Endometrial microvascular endothelial cells (primary cell): ENCODE results near the gene UBE2L6. TPM values are rescaled to one million over a fixed set of nuclear protein-coding genes. Genes with fewer than 3 reads are reported as not detected.

ENCODE experiments used
- in situ Hi-C: cut with HindIII; loops from 2 replicates; pipeline ENCODE4 v1.10.0; 2017; ENCODE audit warnings: low sequenced_read_pairs, low pct_unique_long_range_greater_than_20kb; ENCODE audit errors: inconsistent ontology term
- total RNA-seq: library from RNA; depleted of rRNA; stranded (reverse); fragments of >200 nt; gene quantifications from one replicate; pipeline ENCODE4 v1.2.3, GENCODE V29; 2015; ENCODE audit errors: inconsistent ontology term

The UBE2L6 gene
- total RNA-seq, 1 donor from 2014 or later: 58.0 TPM

DNA sequence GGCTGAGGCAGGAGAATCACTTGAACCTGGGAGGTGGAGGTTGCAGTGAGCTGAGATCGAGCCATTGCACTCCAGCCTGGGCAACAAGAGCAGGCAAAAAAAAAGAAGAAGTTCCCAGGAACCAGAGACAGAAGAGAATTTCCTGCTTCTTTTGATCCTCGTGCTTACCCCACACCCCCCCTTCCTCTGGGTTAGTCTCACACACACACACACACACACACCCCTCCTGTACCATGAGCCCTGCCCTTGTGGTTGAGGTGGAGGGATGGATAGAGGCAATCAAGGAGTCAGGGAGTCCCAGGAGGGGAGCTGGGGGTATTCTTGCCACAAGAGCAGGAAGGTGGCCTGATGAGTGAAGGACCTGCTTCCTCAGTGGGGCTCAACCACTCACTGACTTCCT lies 4.1 kb upstream of the UBE2L6 start:
- in situ Hi-C loops: no loop called here

DNA sequence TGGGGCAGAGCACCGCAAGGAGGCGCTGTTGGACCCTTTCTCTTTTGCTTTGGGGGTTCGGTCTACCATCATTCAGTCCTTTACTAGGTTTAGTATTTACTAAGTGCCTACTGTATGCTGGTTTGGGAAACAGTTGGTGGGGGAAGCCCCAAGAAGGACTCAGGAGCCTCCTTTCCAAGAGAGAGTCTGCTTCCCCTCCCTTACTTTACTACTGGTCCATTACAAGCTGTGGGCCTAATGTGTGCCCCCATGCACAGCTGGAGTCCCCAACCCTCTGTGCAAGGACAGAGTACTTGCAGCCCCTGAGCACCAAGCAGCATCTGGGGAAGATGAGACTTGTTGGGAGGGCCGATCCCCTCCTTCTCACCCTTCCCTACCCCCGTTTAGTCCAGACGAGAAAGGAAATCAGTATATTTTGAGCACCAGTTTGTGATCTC lies 876 bp upstream of the UBE2L6 start:
- in situ Hi-C loops: no loop called here

DNA sequence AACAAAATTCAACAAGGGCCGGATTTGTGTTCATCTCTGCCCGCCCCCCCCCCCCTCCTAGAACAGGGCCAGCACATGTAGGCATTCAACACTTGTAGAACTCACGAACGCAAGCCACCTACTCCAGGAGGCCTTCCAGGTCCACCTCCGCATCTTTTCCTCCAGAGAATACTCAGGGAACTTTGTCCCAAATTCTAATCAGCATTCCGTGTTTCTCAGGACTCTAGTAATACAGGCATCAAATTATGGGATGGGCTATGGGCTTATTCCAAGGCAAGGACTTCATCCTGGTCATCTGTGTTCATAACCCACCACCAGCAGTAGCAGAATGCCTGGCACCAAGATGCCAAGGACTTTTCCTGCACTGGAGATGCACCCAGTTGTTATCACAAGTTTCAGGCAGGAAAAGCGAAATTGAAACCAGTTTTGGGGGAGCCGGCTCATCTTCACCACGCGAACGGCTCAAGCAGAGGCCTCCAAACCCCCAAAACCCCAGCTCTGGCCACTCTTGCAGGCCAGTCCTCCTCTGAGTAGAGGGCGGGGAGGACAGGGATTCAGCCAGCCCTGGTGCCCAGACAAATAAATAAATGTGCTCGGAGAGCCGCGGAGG lies 462 bp downstream of the UBE2L6 start:
- in situ Hi-C loops: no loop called here

DNA sequence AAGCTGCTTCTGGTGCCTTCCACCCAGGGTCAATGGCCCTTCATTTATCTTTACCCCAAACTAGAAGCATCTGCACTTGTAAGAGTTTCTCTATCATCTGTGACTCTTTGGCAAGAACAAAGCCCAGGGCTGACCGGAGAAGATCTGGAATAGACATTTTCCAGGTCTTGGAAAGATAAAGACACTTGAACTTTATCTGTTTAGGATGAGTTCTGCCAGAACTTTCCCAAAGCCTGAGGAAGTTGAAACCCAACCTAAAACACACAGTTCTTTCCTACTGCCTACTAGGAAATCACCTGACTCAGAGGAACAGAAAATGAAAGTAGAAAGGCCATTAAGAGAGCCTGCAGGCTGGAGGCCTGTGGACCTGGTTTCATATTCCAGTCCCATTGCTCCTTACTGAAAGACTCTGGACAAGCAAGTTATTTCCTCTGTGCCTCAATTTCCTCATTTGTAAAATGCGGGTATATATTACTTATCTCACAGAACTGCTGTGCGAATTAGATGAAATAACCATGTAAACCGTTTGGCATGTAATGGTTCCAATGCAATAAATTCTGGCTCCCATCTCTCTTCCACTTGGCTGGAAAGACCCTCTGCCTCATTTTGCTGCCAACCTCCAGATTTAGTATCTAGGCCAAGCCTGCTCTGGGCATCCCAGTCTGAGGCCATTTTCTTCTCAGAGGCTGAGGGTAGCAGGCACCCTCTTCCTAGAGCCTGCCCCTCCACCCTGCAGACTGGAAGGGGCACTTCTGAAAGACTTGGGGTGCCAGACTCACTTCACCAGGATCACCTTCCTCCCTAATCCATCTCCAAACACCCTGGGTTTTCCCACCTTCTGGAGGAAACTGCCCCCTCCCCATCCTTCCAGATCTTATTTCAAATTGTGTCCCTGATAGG lies 1.2 kb downstream of the UBE2L6 start:
- in situ Hi-C loops: no loop called here

DNA sequence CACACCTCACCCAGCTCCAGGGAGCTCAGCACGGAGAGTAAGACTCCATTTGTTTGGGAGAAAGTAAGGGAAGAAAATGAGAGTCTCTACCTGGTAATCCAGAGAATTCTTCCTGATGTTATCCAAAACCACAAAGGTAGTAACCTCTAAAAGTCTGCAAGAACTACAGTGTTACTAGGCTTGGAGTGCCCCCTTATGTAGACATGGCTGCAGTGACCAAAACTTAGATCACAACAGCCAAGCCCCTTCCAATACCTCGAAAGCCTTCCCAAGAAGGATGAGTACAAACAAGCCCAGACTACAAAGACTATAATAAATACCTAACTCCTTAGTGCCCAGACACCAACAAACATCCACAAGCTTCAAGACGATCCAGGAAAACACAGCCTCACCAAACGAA lies 4.9 kb downstream of the UBE2L6 start:
- in situ Hi-C loops: no loop called here

DNA sequence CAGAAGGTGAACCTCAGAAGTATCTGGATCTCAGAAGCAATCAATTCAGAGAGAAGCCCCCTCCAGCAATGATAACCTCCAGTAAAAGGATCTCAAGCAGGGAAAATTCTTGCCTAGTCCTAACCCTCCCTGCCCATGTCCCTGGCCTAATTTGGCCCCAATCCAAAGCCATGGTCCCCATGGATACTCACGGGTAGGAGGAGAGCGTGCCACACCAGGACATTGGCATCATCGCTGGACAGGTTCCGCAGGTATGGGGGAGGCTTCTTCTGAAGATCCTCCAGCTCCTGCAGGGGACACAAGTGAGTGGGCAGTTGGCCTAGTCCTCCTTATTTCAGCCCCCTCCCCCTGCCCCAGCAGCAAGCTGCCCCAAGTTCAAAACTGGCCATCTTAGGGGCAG lies 7.3 kb downstream of the UBE2L6 start:
- in situ Hi-C loops: no loop called here

DNA sequence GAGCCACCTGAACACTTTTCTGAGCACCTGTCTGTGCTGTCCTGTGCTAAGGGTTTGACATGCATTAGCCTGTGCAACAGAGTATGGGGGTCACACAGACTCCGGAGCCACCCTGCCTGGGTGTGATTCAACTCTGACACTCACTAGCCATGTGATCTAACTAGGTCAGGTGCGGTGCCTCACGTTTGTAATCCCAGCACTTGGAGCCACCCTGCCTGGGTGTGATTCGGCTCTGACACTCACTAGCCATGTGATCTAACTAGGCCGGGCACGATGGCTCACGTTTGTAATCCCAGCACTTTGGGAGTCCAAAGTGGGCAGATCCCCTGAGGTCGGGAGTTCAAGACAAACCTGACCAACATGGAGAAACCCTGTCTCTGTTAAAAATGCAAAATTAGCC lies 11.4 kb downstream of the UBE2L6 start:
- in situ Hi-C loops: no loop called here

DNA sequence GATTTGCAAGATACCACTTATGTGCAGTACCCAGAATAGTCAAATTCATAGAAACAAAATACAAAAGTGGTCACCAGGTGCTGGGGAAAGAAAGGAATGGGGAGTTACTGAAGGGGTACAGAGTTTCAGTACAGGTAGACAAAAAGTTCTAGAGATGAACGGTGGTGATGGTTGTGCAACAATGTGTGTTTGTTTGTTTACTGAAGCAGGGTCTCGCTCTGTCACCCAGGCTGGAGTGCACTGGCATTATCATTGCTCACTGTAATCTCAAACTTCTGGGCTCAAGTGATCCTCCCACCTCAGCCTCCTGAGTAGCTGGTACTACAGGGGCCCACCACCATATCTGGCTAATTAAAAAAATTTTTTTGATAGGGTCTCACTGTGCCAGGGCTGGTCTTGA lies 12.1 kb downstream of the UBE2L6 start:
- in situ Hi-C loops: no loop called here

DNA sequence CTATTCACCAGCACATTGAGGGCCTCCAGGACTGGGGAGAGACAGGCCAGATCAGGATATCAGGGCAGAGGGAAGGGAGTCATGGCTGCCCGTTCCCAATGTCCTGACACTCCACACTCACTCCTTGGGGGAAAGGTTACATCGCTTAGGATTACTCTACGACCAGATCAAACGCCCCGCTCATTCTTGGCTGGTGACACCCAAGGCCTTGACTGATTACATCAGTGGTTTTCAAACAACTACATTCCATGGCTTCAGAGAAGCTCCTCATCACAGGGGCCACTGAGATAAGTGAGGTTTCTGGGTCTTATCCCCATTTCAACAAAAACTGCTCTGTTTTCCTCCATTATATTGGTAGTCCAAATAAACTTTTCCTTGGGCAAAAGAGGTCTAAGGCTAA lies 15.0 kb downstream of the UBE2L6 start:
- in situ Hi-C loops: no loop called here

DNA sequence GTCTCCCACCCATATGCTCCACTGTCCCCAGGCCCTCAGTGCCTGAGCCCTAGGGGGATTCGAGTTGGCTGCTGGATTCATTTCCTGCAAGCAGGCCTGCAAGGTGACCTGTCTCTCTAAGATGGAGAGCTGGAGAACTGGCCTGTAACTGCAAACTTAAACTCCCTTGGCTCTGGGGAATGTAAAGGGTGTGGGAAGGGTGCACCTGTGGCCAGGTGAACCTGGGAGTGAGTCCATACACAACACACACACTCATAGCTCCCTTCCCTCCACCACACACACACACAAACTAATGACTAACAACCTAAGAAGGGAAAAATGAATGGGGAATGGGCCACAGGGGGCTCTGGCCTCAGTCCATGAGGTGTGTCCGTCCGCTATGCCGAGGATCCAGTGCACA lies 15.5 kb downstream of the UBE2L6 start:
- in situ Hi-C loops: no loop called here

DNA sequence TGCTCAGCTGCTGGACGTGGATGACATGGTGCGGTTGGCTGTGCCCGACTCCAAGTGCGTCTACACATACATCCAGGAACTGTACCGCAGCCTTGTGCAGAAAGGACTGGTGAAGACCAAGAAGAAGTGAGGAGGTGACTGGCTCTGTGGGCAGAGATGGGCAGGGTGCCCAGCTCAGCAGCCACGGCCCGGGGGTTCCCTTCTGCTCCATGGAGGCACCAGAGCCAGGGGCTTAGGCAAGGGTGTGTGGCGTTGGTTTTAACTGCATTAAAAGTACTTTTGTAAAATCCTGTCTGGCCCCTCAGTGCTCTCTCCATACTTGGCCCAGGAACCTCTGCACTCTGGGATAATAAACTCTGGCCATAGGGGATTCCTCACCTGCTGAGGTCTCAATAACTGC lies 17.5 kb downstream of the UBE2L6 start:
- in situ Hi-C loops: no loop called here

DNA sequence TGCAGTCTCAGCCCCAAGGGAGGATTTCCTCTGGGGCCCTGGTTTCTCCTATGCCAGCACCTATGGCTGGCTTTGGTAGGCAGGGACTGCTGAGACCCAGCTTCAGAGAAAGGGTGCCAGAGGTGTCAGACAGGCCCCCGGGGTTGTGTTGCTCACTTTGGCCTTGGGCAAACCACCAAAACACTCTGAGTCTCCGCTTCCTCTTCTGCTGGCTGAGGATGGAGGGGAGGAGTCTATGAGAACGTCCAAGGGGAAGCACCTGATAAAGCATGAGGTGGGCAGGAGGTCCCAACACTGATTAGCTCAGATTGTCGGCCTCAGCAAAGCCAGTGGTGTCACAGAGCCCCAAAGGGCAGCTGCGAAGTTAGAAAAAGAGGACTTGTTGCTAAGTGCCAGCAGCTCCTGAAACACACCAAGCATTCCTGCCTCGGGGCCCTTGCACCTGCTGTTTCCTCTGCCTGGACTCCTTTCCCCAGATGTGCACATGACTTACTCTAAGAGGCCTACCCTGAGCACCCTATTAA lies 19.6 kb downstream of the UBE2L6 start:
- in situ Hi-C loops: no loop called here

DNA sequence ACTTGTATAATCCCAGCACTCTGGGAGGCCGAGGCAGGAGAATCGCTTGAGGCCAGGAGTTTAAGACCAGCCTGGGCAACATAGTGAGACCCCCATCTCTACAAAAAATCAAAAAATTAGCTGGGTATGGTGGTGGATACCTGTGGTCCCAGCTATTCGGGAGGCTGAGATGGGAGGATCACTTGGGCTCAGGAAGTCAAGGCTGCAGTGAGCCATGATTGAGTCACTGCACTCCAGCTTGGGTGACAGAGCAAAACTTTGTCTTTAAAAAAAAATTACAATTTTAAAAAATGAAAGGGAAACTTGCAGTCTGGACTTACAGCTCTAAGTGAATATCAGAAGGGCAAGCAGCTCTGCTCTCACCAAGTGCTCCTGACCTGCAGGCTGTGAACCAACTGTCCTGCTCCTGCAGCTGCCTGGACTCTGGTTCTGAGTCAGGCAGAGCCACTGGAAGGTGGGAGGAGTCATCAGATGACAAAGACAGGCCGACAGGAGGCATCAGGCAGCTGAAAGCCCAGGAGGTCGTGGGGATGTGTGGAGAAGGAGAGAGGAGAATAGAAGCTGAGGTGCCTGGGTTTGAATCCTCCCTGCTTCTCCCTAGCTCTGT lies 20.5 kb downstream of the UBE2L6 start:
- in situ Hi-C loops: no loop called here

DNA sequence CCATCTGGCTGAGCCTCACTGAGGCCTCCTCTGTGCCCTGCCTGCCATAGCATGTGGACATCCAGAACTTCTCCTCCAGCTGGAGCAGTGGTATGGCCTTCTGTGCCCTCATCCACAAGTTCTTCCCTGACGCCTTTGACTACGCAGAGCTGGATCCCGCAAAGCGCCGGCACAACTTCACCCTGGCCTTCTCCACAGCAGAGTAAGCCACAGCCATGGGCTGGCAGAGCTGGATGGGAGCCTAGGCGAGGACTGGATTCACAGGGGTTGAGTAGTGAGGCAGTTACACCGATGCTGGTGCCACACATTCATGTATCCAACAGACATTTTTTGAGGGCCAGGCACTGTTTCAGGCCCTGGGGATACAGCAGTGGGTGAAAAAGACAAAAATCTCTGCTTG lies 21.0 kb downstream of the UBE2L6 start:
- in situ Hi-C loops: no loop called here

DNA sequence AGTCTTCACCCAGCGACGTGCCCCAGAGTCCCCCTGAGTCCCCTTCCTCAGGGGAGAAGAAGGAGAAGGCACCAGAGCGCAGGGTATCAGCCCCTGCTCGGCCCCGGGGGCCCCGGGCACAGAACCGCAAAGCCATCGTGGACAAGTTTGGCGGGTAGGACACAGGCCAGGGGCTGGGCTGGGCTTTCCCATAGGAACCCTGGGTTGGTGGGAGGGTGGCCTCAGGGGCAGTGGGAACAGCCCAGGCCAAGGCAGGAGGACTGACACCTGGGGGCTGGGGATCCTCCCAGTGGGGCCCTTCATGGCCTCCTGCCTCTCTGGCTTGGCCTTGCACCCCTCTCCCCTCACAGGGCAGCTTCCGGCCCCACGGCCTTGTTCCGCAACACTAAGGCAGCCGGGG lies 21.6 kb downstream of the UBE2L6 start:
- in situ Hi-C loops: no loop called here

DNA sequence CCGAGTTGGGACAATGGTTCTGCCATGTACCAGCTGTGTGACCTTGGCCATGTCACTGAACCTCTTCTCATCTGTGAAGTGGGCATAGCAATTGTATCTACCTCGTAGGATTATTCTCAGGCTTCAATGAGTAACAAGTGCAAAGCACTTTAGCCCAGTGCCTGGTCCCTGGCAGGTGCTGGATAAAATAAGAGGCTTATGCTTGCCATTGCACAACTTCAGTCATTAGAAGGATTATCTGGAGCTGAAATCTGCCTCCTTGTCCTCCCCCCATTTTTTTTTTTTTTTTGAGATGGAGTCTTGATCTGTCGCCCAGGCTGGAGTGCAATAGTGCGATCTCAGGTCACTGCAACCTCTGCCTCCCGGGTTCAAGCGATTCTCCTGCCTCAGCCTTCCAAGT lies 22.9 kb downstream of the UBE2L6 start:
- in situ Hi-C loops: no loop called here

DNA sequence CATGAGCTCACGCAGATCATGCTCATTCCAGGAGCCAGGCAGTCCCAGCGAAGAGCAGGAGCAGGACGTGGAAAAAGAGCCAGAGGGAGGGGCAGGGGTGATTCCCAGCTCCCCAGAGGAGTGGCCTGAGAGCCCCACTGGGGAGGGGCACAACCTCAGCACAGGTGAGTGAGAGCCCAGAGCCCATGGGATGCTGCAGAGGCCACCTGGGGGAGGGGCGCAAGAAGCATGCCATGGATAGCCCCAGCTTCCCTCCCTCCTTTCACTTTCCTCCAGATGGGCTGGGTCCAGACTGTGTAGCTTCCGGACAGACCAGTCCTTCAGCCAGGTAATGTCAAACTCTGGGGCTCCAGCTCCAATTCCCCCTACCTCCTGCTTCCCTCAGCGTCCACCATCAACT lies 23.9 kb downstream of the UBE2L6 start:
- in situ Hi-C loops: no loop called here

DNA sequence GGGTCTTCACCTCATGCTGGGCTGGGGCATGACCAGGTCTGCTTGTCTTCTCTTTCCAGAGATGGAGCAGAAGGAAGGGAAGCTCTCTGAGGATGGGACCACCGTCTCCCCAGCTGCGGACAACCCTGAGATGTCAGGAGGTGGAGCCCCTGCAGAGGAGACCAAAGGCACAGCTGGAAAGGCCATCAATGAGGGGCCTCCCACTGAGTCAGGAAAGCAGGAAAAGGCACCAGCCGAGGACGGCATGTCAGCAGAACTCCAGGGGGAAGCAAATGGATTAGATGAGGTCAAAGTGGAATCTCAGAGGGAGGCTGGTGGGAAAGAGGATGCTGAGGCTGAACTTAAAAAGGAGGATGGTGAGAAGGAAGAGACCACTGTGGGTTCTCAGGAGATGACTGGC lies 24.9 kb downstream of the UBE2L6 start:
- in situ Hi-C loops: no loop called here

DNA sequence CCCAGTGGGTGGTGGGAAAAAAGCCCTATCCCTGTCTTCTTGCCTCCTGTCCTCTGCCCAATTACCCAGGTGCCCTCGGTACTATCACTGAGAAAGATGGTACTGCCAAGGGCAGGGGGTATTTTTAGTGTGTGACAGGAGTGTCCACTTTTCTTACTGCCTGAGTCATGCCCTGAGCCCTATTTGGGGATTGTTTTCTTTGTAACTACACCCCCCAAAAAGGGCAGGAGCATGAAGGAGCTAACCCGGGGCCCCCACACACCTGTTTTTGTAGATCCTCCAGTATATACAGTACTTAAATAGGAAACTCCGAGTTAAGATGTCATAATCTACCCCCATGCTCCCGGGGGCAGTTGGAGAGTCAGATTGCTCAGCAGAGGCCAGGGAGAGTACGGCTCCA lies 26.3 kb downstream of the UBE2L6 start:
- in situ Hi-C loops: no loop called here

DNA sequence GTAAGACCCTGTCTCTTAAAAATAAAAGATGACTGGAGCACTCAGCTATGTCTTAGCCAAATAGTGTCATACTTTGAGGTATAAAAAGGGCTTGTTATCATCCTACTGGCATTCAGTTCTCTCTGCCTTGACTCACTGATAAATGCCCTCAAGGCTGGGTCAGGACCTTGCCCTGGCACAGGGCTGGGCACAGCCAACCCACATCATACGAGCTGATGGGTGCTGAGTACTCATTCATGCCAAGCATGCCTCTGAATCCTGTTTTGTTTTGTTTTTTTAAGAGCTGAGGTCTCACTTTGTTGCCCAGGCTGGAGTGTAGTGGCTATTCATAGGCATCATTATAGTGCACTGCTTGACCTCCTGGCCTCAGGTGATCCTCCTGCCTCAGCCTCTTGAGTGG lies 28.1 kb downstream of the UBE2L6 start:
- in situ Hi-C loops: no loop called here
